Stimulated activated CD4-positive, alpha-beta T cell treated with anti-CD3 and anti-CD28 coated beads, Interleukin-2, amount 100 ng/mL, for 24 hours (primary cell): ENCODE measurements around the gene HRC.
"Not testable (repeated sequence)": the region's sequence is repeated elsewhere in the genome, so short reads cannot be mapped to it uniquely, and the experiment has no call there.

ENCODE experiments used
- DNase-seq, 2 donors: peaks; one replicate each; pipeline ENCODE4 v3.0.0-alpha.2; 2020

Gene HRC

DNA sequence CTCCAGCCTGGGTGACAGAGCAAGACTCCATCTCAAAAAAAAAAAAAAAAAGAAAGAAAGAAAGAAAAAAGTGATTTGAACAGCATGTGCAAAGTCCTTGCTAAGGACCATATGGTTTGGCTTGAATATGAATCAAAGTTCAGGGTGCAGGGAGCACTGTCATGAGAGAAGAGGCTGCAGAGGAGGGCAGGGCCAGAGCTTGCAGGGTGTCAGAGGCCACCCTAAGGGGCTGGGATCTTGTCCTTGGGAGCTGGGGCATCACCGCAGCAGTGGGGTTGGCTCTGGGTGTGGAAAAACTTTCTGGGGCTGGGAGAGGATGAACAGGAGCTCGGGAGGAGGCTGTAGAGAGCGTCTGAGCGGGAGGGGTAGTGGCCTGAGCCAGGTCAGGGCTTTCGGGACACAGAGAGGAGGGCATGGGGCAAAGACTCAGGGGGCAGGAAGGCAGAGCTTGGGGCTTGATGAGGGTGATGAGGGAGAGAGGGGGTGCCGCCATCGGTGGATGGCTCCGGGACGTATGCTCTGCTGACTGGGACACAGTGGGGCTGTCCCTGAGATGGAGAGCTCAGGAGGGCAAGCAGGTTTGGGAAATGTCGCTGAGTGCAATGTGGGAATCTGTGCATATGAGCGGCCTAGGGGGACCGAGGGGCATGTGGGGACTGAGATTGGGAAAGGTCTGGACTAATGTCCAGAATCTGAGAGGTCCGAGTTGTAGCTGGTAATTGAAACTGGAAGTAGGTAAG lies 5.4 kb upstream of the HRC start:
- no peak for DNase-seq

DNA sequence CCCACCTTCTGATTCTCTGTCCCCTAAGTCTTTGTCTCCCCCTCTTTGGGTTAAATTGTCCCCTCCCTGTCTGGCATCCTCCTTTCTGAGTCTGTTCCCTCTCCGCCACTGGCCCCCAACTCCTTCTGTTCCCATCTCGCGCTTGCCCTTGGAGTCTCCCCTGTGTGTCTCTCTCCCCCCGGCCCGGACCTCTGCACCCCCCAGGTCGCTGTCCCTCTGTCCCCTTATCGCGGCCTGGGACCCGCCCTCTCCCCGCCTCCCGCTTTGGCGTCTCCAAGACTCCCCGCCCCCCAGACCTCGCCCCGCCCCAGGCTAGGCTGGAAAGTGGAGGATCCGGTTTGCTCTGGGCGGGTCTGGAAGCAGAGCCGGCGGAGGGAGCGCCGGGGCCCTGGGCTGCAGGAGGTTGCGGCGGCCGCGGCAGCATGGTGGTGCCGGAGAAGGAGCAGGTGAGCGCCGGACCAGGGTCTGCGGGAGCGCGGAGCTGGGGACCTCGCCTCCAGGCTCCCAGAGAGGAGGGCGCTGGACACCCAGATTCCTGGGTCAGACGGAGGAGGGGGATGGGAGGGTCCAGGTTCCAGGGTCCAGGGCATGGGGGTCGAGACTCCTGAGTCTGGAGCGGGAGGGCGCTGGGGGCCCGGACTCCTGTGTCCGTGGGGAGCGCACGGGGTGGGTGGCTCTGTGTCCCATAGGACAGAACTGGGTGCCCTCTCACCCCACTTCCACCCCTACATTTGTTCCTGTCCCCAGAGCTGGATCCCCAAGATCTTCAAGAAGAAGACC lies 2.4 kb upstream of the HRC start, which contains the start of gene TRPM4:
Gene TRPM4 (plus strand): TSS at position 348 of the 780 bp plus-strand sequence. CDS start 75 bp downstream, at position 423.
- peak; percentile 63 to 78 for DNase-seq

DNA sequence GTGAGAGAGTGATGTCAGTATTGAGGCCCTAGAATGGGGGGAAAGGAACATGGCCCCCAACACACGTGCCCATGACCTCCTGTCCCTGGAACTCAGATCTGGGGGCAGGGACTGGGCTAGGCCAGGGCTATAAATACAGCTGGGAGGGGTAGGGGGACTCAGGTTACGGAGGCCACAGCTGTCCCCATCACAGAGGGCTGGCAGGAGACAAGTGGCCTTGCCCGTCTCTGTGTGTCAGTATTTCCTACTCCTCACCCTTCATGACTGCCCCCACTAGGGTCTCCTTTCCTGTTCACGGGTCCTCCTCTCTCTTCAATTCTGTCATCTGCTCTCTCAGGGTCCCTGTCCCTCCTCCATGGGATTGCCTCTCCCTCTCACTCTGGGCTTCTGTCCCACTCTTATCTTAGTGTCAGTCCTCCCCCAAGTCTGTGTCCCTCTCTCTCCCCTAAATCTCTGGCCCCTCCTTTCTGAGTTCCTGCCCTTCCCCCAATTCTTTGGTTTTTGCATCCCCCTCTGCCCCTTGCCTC lies 687 bp upstream of the HRC start:
- DNase-seq: no peak

DNA sequence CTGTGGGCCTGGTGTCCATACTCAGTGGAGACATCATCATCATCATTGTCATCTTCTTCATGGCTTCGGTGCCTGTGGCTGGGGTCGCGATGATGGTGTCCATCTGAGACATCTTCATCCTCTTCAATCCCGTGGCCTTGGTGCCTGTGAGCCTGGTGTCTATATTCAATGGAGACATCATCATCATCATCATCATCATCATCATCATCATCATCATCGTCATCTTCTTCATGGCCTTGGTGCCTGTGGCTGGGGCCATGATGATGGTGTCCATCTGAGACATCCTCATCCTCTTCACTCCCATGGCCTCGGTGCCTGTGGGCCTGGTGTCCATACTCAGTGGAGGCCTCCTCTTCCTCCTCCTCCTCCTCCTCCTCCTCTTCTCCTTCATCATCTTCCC lies 917 bp downstream of the HRC start:
- DNase-seq: no peak

DNA sequence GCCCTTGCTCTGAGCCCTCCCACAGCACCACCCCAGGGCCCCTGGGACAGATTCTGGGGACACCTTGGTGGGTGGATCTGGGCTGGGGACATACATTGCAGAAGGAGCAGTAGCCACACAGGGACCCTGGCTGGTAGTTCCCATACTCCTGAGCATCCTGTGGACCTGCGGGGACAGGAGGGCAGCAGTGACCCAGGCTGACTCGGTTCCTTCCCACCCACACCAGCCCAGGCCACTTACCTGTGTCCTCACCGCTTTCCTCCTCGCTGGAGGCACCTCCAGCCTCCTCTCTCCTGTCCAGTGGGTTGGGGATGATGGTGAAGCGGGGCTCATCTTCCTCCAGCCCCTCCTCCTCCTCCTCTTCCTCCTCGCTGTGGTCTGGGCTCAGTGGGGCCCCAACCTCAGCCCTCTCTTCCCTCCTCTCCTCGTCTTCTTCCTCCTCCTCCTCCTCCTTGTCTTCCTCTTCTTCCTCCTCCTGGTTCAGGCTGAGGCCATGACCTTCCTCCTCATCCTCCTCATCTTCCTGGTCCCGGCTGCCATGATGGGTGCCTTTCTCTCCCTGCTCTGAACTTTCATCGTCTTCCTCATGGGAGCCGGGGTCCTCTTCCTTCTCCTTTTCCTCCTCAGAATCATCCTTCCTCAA lies 1.9 kb downstream of the HRC start:
- DNase-seq: no peak

DNA sequence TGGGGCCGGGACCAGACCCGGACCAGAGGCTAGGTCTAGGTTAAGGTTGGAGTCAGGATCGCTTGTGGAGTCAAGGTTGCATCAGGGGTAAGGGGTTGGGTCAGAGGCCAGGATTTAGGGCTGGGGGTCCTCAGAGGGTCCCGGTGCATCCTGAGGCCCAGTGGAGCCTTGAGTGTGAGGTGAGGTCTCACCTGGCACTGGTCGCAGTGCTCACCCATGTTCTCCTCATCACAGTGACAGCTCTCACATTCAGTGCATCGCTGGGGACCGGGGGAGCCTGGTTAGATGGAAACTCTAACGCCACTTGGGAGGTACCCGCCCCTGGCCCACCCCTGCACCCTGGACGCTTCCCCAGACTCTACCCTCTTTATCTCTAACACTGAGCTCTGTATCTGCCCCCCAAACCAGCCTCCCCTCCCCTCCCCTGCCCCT lies 3.1 kb downstream of the HRC start:
- no peak for DNase-seq

DNA sequence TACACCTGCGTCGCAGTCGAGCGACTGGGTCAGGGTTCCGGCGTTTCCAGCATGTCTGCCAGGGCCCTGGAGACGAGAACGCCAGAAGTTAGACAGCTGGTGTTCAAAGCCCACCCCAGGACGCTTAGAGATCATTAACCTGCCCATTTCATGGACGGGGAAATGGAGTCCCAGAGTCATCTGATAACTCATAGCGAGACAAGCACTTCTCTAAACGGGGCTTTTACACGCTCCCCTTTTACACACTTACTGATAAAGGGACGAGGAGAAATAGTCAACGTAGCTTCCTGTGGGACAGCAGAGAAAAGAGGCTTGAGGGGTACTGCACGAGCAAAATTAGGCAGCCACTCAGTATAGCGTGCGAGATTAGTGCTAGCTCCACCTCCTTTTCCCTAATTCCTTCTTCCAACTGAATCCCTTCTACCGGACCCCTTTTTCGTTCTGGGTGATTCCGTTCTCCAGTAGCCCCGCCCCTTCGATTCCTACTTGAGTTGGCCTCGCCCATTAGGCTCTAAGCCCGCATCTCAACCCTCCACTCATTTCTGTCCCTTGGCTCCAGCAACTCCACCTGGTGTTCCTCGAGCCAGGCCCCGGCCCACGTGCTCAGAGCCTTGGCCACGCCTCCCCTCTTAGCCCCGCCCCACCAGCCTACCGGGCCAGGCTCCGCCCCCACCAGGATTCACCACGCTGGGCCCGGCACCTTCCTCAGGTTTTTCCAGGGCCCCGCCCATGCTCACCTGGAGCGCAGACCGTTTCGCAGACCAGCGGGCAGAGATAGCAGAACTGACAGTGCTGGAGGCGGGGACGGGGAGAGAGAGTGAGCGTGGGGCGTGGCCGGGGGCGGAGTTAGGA lies 3.7 kb downstream of the HRC start:
- peak; percentile 44 to 59 for DNase-seq

DNA sequence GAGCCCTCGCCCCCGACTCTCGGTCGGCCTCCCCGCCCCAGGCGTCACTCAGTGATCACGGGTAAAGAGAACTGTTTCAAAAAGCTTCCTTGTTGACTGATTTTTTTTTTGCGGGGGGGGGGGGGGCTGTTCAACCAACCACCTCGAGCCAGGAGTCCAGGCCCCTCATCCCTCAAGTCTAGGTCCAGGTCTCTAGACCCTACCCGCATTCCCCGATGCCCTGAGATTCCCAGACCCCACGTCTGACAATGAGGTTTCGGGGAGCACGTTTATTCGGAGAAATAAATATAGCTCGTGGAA lies 4.3 kb downstream of the HRC start:
- DNase-seq: no peak

DNA sequence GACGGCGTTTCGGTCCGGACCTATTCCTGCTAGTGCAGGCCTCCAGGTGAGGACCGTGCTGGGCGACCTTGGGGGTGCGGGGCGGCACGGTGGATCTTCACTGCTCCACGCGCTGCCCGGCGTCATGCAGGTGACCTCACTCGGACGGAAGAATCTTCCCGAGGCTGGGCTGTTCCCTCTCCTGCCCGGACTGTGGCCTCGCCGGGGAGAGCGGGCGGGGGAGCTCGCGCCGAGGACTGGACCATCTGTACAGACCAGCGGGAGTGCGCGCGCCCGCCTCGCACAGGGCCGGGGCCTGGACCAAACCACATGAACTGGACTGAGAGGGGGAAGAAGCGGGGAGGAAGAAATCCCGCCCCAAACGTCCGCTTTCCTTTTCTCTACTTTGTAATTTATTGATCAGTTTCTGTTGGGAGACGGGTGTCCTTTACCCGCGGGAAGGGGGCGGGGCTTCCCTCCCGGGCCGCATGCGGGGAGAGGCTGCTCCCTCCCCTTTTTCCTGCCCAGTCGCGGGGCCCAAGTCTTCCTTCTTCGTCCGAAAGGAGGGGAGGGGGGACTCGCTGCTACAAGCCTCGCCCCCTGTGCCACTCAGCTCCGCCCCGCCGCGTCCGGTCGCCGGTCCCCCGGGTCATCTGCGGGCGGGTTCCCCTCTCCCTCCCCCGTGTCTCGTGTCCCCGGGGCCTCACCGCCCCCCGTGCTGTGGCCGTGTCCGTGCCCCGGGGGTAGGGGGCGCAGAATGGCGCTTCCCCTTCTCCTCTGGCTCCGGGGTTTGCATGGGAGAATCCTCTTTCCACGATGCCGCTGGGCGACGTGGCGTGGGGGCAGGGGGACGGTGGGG lies 4.9 kb downstream of the HRC start:
- DNase-seq: peak; percentile 37 to 63

DNA sequence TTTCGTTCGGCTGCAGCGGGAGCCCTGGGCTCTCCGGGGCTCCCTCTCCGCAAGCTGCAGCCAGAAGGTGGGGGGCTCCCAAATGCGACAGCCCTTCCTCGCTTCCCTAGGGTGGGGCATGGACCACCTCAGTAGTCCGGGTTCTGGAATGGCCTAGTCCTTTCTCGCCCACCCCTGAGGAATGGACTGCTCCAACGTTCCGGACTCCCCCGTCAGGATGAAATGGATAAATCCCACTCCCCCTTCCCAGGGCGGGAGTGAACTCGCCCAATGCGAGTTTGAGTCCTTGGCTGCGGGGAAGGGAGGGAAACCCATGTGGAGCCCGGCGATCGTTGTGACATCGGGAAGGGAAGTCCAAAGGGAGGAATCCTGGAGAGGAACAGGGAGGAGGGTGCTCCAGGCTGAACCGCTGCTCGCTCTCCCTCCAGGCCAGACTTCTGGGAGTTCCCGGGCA lies 5.5 kb downstream of the HRC start:
- no peak for DNase-seq

DNA sequence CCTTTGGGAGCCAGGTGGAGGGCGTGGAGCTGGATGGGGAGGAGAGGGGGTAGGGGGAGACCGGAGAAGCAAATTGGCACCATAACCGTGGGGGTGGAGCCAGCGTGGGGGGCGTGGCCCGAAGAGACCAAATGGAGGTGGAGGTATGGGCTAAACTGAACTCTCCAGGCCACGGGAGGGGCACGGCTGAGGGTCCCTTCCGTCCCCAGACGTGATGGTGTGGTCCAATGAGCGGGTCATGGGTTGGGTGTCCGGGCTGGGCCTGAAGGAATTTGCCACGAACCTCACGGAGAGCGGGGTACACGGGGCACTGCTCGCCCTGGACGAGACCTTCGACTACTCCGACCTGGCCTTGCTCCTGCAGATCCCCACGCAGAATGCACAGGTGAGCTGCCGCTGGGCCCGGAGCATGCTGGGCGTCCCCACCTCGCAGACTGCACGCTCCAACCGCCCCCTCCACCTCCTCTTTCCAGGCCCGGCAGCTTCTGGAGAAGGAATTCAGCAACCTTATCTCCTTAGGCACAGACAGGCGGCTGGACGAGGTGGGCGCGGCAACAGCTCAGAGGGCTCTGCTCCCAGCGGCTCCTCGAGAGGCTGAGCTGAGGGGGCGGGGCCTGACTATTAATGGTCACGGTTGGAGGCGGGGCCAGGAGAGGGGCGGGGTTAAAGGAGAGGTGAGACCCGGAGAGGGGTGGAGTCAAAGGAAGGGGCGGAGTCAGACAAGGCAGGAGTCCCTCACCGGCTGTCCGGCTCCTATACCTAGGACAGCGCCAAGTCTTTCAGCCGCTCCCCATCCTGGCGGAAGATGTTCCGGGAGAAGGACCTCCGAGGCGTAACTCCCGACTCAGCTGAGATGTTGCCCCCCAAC lies 6.2 kb downstream of the HRC start:
- peak; percentile 85 to 90 for DNase-seq

DNA sequence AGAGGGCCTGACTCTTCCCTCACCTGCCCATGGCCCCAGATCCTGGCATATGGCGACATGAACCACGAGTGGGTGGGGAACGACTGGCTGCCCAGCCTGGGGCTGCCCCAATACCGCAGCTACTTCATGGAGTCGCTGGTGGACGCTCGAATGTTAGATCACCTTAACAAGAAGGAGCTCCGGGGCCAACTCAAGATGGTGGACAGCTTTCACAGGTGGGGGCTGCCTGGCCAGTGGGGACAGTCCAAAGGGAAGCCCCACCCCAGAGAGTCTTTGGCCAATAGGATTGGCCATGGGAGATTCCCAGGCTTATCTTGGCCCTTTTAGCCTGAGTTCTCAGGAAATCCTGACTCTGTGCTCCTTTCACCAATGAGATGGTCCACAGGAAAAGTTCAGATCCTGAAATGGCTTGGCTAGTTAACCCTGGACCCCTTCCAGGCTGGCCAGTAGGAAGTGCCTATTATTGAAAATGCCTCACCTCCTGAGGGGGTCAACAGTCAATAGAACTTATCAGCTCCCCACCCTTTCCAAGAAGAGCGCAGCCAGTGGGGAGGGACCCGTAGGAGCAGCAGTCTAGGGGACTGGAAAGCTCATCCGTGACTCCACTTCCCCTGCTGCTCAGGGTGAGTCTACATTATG lies 7.0 kb downstream of the HRC start:
- no peak for DNase-seq

DNA sequence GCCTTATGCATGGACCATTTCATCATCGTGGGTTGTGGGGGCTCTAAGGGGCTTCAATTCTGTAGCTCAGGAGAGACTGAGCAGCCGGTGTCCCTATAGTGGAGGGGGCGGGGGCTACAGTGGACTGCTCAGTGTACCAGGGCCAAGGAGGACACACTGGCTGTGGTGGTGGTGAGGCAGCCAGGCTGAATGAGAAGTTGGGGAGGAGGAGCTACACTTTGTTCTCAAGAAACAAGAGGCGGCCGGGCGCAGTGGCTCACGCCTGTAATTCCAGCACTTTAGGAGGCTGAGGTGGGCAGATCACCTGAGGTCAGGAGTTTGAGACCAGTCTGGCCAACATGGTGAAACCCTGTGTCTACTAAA lies 8.8 kb downstream of the HRC start:
- DNase-seq: not testable (repeated sequence)

DNA sequence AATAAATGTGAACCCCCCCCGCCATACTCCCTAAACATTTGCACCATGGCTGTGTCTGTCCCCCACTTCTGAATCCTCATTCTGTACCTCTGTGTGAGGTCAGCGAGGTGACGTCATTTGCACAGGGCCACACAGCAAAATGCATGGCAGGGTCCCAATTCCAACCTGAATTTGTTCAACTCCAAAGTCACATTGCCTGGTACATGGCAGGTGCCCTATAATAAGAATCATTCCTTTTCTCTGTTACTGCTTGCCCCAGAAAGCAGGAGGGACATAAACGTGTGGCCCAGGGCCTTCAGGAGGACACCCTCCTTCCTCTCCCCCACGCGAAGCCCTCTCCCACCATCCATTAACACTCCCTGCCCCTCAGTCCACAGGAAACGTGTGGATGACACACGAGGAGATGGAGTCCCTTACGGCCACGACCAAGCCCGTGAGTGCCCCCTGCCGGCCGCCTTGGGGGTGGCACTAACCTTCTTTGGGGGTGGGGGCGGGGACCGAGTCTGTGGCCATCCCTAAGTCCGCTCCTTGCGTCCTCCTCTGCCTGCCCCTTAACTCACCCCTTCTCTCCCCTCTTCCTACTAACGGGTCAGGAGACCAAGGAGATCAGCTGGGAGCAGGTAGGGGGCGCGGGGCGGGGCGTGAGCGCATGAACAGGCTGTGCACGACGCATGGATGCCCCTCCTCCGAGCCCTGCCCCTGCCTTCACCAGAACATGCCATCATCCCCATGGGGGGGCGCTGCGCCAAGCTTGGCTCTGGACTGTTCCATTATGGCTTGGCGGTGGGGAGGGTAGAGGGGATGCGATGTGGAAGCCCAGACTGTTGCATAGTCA lies 9.4 kb downstream of the HRC start:
- DNase-seq: peak; percentile 87 to 88

DNA sequence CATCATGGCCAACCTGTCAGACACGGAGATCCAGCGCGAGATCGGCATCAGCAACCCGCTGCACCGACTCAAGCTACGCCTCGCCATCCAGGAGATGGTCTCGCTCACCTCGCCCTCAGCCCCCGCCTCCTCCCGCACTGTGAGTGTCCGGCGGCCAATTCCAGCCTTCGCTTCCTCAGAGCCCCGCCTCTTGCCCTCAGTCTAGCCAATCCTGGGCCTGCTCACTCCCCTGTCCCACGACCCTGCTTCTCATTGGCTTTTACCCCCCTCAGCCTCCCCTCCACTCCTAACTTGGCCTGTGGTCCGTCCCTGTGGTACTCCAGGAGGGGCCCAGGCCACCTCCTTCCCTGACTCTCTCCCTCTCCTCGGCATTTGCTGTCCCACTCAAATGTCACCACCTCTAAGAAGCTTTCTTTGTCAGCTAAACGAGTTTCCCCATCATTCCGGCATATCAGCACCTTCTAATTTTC lies 12.3 kb downstream of the HRC start:
- DNase-seq: peak; percentile 73 to 79

DNA sequence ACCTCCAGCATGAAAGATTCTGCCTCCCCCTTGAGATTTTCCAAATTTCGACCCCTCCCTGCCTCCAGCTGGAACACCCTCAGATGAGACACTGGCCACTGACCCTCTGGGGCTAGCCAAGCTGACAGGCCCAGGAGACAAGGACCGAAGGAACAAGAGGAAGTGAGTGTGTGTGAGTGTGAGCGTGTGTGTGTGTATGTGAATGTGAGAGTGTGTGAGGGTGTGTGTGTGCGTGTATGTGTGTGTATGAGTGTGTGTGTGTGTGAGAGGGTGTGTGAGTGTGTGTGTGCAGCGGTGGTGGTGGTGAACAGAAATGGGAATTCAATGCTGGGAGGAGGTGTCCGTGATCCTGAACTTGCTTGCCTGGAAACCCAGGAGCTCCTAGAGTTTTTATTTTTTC lies 13.8 kb downstream of the HRC start:
- no peak for DNase-seq

DNA sequence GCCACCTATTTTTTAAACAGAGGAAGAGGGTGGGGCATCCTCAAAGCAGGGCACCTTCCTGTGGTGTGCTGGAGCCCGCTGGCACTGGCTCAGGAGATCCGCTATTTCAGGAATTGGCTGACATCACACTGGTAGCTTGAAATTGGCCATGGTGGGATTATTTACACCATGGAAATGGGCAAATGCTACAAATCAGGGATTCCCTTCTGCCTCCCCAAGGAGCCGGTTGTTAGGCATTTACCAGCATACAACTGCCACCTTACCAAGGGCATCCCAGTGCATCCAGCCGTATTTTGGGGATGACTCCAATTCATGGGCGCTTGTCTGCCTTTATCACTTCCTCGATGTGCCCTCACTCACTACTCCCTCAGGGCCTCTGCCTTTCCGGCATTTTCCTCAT lies 14.2 kb downstream of the HRC start:
- DNase-seq: no peak

DNA sequence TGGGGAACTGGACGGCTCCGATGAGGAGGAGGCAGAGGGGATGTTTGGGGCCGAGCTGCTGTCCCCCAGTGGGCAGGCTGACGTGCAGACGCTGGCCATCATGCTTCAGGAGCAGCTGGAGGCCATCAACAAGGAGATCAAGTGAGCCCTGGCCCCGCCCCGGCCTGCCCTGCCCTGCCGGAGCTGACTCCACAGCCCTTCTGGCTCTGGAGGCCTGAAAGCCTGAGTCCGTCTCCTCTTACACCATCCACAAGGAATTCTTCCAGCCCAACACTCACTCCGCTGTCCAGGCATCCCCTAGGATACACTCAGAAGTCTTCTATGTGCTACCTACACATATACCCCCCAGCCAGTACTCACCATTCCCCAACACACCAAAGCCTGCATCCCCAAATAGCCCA lies 18.4 kb downstream of the HRC start:
- no peak for DNase-seq

DNA sequence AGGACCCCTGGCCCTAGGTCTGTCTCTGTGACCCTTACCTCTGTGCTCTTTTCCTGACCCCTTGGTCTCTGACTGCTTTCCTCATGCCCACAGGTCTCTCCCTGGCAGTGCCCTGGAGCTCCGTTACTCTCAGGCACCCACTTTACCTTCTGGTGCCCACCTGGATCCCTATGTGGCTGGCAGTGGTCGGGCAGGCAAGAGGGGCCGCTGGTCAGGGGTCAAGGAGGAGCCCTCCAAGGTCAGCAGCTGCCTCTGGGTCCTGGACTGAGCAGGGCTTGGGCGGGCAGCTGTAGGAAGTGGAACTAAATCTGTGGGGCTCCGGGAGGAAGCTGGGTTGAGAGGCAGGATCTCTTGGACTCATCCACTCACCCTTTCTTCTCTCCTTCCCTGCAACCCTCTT lies 19.5 kb downstream of the HRC start:
- no peak for DNase-seq
